NCI-H1417 treated with DMSO at 0.1 percent for 48 hours (cell line): ENCODE measurements around the gene CACNB4.
"Not testable (repeated sequence)": the region's sequence is repeated elsewhere in the genome, so short reads cannot be mapped to it uniquely, and the experiment has no call there.

Experiments used
- DNase-seq: peaks from one replicate; lab custom pipeline; 2025; lab: John Stamatoyannopoulos, UW

Gene CACNB4

GRCh38 chr2:151942540-151943205 is 156.2 kb downstream of the CACNB4 start:
- not testable (repeated sequence) for DNase-seq

GRCh38 chr2:151937966-151938365 is 160.9 kb downstream of the CACNB4 start:
- DNase-seq = no peak

GRCh38 chr2:151936626-151937025 is 162.2 kb downstream of the CACNB4 start:
- no peak for DNase-seq

GRCh38 chr2:151933266-151933804 is 165.5 kb downstream of the CACNB4 start:
- DNase-seq = no peak

GRCh38 chr2:151931756-151932155 is 167.1 kb downstream of the CACNB4 start:
- DNase-seq = no peak

- DNase-seq = no peak
Measured at GRCh38 chr2:151931030-151931611, 167.7 kb downstream of the CACNB4 start.

GRCh38 chr2:151930042-151930441 is 168.8 kb downstream of the CACNB4 start:
- DNase-seq = no peak

- DNase-seq = no peak
Measured at GRCh38 chr2:151928380-151928779, 170.5 kb downstream of the CACNB4 start.

GRCh38 chr2:151927501-151928221 is 171.2 kb downstream of the CACNB4 start:
- no peak for DNase-seq

GRCh38 chr2:151922845-151923666 is 175.8 kb downstream of the CACNB4 start:
- DNase-seq = no peak

GRCh38 chr2:151919786-151920185 is 179.1 kb downstream of the CACNB4 start:
- no peak for DNase-seq

- DNase-seq = no peak
Measured at GRCh38 chr2:151918308-151918707, 180.5 kb downstream of the CACNB4 start.

GRCh38 chr2:151916632-151917031 is 182.2 kb downstream of the CACNB4 start:
- no peak for DNase-seq

GRCh38 chr2:151915629-151916025 is 183.2 kb downstream of the CACNB4 start:
- not testable (repeated sequence) for DNase-seq

GRCh38 chr2:151914989-151915628 is 183.7 kb downstream of the CACNB4 start:
- no peak for DNase-seq

GRCh38 chr2:151908204-151908882 is 190.5 kb downstream of the CACNB4 start:
- DNase-seq = no peak

GRCh38 chr2:151907286-151908203 is 191.3 kb downstream of the CACNB4 start:
- DNase-seq = no peak

- DNase-seq = no peak
Measured at GRCh38 chr2:151906633-151906998, 192.2 kb downstream of the CACNB4 start.

- DNase-seq = no peak
Measured at GRCh38 chr2:151905963-151906632, 192.7 kb downstream of the CACNB4 start.
